ENCODE measurements around the gene SLC38A2.

DNA sequence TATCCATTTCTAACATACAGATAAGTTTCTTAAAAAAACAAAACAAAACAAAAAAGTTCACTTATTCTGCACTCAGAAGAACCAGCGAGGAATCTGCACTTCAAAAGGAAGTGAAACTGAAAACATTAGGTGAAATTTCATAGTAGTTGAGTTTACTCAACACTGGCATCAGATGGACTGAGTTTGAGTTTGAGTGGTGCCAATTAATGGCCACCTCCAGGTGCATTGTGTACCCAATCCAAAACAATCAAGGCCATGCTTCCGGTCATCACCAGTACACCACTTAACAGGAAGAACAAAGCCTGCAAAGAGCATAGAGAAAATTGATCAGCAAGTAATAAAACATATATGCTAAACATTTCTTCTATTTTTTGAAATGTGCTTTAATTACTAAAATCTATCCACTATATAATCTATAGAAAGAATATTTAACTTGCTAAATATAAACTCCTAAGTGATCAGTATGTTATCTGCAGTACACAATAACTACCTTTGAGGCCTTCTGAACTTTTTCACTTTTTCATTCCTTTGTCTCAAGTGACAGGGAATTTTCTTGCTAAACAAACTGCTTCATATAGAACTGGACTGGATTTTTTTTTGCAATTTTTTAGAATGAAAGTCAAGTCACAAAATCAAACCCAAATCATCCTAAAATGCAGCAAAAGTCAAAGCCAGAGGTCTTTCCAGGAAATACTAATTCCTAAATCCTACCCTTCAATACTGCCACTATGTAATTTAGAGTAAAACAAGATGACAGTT is 11.5 kb downstream of the SLC38A2 start:
- TF ChIP-seq CTCF (IDR thresholded peaks at IDR 0.05) (no peak), EZH2 (IDR thresholded peaks at IDR 0.05; ENCODE audit: borderline replicate concordance, insufficient read depth, low read depth, low read length, poor library complexity, severe bottlenecking) (no peak)
